Fibroblast of skin of right quadriceps (primary cell): ENCODE measurements around the gene HHATL.

Experiments used
- DNase-seq: peaks from one replicate; pipeline ENCODE4 v3.0.0-alpha.2; 2013

Gene HHATL

GRCh38 chr3:42702066-42702951 lies at the start of gene HHATL:
Gene HHATL (minus strand): TSS chr3:42702798. CDS start chr3:42700826, 1,972 bp downstream.
- no peak for DNase-seq

GRCh38 chr3:42751609-42752008 lies 49.0 kb upstream of the HHATL start:
- DNase-seq: no peak

DNA sequence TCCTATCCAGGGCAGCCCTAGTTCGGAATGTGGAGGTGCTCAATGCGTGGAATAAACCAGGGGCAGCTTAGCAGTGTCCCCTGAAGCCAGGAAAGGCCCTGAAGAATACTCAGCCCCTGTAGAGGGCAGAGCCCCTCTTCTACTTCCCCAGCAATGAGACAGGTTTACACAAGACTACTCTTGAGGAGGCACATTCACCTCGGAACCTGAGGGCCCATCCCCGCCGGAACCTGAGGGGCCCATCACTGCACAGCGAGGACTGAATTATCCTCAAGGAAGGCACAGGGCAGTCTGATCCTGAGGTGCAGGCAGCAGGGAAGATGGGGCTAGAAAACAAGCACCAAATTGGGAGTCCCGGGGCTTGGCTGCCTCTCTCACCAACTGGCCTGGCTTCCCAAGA lies 48.2 kb upstream of the HHATL start:
- no peak for DNase-seq

DNA sequence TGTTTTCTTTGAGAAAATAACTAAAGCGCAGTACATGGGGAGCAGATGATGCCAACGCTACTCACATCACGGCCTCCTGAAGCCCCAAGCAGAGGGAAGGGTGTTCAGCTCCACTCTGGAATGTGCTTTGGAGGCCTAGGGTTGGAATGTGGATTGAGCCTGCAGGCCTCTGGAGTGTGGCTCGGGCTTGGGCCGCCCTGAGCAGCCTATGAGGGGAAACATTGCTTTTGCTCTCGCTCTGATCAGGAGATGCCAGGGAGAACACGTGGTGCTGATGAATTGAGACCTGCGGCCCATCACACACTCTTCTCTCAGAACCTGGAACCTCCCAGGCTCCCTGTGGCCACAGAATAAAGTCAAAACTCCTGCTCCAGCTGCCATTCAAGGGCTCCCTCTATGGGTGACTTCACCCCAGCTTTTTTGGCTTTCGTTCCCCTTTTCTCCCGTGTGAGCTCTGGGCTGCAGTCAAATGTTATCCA lies 47.2 kb upstream of the HHATL start:
- DNase-seq: peak; percentile 7

- no peak for DNase-seq
These were observed 46.6 kb upstream of the HHATL start for GRCh38 chr3:42749025-42749752.

DNA sequence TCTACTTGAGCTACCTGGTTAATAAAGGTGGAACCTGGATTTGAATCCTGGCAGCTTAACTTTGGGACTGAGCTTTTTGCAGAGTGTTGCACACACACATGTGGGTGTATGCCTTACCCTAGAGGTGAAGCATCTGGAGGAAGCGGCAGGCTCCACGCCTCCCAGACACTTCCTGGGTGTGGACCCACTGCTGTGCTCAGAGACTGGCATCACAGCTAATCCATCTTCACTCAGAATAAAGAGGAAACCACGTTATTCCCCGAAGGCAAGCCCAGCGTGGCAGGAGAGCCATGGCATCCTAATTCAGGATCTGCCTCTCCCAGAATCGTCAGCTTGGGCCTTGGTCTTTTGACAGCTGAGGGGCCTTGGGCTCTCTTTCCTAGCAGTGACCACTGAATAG lies 45.0 kb upstream of the HHATL start:
- no peak for DNase-seq

DNA sequence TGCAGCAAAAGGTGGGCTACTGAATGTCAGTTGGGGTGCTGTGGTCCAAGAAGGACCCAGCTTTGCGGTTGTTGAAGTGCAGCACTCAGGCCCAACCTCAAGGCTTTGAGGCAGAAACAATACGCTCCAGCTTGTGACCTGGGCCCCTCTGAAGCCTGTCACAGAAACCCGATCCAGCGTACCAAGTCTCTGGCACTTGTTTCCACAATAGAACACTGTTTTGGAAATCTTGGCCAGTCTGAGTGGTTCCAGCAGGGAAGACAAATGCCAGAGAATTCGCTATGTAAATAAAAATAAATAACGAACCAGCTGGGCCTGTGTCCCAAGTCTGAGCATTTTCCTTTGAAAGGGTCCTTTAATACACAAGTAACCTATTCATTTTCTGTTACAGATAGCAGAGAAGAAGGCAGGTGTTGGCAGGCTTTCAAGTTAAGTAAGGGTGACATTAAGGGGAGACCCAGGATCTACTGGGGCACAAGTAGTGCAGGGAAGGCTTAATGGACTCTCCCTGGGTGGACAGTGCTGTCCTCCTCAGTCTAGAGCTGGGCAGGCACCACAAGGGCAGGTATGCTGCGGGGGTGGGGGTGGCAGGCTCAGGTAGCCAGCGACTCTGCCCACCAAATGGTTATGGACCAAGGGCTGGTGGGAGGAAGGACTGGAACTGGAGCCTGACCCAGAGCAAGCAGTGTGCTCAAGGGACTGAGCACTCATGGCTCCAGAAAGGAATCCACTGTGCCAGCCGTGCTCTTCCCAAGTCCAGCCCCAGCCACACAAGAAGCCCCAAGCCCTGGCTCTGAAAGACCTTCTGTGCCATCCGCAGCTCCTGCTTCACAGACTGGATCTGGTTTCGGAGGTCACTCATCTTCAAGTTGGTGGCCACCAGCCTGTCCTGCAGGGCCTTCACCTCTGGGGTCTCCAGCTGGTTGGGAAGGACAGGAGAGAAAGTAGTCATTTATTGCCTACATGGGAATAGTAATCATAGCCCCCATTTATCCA lies 44.2 kb upstream of the HHATL start:
- no peak for DNase-seq

DNA sequence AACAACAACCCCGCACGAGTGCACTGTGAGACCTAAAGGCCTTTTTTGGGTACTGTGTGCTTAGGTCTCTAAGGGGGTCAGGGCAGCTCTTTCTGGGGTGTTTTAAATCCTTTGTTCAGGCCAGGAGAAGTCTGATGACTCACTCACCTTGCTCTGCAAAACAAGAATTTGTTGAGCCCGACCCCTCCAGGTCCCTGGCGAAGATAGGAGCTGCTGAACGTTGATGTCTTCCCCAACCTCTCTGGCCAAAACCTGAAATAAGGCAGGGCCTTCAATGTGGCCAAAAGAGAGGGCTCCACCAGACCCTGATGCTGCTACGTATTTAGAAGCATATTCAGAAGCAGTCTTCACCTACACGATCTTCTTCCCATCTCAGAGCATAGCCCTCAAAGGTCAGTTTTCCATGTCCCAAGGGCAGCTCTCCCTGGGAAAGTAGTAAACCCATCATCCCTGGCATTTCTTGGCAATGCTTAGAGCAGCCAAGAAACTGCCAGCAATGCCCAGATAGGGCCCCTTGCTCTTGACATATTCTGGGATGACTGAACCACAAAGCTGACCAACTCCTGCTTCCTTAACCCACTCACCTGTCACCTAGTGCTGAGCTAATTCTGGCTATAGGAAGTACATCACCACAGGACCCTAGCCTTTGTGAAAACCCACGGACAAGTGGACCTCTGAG lies 43.3 kb upstream of the HHATL start:
- DNase-seq: no peak

GRCh38 chr3:42745291-42745745 lies 42.7 kb upstream of the HHATL start:
- DNase-seq: no peak

- no peak for DNase-seq
These were observed 40.8 kb upstream of the HHATL start for GRCh38 chr3:42743204-42743995.

- no peak for DNase-seq
These were observed 40.1 kb upstream of the HHATL start for GRCh38 chr3:42742688-42743087.

GRCh38 chr3:42742259-42742658 lies 39.7 kb upstream of the HHATL start:
- no peak for DNase-seq

- no peak for DNase-seq
These were observed 39.2 kb upstream of the HHATL start for GRCh38 chr3:42741796-42742195.

GRCh38 chr3:42739401-42740158 lies 37.0 kb upstream of the HHATL start:
- DNase-seq: no peak

DNA sequence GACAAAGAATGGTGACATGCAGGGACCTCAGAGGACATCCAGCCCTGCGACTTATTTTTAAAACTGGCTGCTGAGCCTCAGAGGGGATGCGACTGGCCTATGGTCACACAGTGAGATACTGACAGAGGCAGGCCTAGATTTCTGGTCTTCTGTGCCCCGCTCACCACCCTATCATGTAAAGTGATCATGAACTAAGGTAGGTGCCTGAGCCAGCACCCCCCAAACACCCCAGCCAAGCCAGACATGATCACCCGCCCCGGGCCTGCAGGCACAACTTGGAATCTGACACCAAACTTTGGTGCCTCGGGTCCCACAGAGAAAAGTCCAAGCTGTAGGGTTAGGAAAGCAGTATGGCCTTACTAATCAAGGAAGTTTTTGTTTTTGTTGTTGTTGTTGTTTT lies 33.9 kb upstream of the HHATL start:
- DNase-seq: no peak

DNA sequence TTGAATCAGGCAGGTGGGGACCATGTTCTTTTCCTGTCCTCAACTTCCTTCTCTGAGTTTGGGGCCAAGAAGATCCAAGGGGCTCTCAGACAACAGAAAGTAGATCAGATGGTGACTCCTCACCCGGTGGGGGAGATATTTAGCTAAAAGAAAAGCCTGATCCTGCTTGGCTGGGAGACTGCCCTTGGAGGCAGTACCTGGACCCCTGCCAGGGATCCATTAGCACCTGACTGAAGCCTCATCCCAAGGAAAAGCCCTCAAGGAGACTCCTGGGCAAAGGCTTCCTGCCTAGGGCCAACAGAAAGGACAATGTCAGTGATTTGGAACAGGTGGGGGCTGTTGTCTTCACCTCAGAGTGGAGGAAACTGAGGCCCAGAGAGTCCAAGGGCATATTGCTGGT lies 33.5 kb upstream of the HHATL start:
- DNase-seq: no peak

GRCh38 chr3:42735615-42736014 lies 33.0 kb upstream of the HHATL start:
- DNase-seq: no peak

- no peak for DNase-seq
These were observed 32.4 kb upstream of the HHATL start for GRCh38 chr3:42735019-42735418.

GRCh38 chr3:42734263-42734860 lies 31.8 kb upstream of the HHATL start:
- no peak for DNase-seq
